ENCODE measurements around the gene RYR1.
"Not testable (repeated sequence)": the region's sequence is repeated elsewhere in the genome, so short reads cannot be mapped to it uniquely, and the experiment has no call there.

The RYR1 gene

DNA sequence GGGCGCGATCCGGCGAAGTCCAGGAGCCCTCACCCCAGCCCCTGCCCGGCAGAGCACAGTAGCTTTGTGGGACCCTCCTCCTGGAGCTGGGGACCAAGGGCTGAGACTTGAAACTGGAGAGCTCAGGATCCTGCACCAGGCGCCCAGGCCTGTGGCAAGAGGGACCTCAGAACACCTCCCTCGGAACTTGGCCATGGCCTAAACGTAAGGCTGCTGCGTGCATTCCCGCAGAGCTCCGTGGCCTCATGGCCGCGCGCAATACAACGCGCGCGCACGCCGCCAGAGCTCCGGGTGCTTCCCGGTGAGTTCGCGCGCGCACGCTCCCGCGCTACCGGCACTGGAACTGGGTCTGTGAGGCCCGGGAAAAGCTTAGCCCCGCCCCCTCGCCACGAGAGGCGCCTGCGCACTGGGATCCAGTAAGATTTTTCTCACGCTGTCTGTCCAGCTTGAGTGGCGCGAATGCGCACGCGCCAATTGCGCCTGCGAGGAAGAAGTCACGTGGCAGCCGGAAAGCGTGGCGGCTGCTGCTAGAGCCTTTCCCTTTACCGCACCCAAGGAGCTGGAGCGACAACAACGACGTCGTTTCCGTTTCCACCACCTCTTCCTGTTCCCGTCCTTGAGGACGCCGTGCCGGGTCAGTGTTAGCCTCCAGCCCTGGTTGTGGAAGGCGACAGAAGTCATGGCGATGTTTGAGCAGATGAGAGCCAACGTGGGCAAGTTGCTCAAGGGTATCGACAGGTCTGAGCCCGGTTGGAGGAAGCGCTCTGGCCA, 185.3 kb downstream of the RYR1 start, which contains the start of gene EIF3K:
TSS of gene EIF3K (plus strand) at position 599 of the 771 bp plus-strand sequence. CDS start at position 680, 81 bp downstream.
- TF ChIP-seq, protein P1, sequence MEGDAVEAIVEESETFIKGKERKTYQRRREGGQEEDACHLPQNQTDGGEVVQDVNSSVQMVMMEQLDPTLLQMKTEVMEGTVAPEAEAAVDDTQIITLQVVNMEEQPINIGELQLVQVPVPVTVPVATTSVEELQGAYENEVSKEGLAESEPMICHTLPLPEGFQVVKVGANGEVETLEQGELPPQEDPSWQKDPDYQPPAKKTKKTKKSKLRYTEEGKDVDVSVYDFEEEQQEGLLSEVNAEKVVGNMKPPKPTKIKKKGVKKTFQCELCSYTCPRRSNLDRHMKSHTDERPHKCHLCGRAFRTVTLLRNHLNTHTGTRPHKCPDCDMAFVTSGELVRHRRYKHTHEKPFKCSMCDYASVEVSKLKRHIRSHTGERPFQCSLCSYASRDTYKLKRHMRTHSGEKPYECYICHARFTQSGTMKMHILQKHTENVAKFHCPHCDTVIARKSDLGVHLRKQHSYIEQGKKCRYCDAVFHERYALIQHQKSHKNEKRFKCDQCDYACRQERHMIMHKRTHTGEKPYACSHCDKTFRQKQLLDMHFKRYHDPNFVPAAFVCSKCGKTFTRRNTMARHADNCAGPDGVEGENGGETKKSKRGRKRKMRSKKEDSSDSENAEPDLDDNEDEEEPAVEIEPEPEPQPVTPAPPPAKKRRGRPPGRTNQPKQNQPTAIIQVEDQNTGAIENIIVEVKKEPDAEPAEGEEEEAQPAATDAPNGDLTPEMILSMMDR (IDR thresholded peaks at IDR 0.05; ENCODE audit: low read length, missing control alignments) = no peak
- peak; percentile 99 for DNase-seq (ENCODE audit: low read depth)
- peak within 1 kb of the TSS; percentile 67 for H3K4me3 ChIP-seq (replicated peaks; ENCODE audit: low read depth, low read length)

DNA sequence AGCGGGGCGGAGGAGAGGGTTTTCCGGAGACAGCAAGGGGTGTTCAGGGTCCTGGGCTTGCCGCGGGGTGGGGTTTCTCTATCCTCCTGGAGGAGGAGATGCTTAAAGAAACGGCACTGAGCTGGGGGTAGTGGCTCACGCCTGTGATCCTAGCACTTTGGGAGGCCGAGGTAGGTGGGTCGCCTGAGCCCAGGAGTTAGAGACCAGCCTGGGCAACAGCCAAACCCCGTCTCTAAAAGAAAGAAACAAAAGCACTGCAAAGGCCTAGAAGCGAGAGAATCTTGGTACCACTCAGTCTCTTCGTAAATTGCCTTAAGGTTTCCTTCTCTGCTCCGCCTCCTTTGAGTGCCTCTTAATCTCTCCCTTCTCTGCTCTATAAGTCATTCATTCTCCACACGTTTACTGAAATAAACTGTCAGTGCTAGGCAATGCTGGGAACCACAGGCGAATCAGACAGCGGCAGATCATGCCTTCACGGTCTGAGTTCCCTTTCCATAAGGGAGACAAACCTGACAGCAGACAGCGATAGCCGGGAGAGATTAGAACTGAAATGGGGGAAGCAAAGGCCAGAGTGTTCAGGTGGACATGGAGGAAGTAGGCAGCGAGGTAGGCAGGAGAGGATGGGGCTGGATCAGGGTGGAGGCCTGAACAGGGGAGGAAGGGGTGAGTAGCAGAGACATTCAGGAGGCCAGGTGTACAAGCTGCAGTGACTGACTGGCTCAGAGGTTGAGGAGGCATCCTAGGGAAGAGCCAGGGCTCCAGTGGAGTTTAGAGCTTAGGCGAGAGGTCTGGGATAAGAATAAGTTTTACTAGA, 186.1 kb downstream of the RYR1 start:
- H3K4me3 ChIP-seq (replicated peaks; ENCODE audit: low read depth, low read length) = peak overlapping the region; percentile 67
- TF ChIP-seq, protein P1 (IDR thresholded peaks at IDR 0.05; ENCODE audit: low read length, missing control alignments) = no peak
- no peak for DNase-seq (ENCODE audit: low read depth)

DNA sequence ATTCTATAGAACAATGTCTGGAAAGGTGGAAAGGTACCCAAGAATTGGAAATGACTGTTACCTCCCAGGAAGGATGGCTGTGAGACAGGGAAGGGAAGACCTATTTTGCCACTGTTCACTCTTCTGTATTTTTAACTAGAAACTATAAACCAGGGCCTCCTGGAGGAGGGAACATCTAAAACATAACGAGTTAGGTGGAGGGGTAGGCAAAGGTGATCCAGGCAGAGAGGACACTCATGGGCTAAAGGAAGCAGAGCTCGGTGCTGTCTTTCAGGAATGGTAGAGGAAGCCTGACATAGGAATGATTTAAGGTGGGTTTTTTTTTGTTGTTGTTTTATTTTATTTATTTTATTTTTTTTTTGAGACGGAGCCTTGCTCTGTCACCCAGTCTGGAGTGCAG, 191.3 kb downstream of the RYR1 start:
- no peak for DNase-seq (ENCODE audit: low read depth)
- H3K4me3 ChIP-seq (replicated peaks; ENCODE audit: low read depth, low read length) = no peak overlapping the region
- TF ChIP-seq, protein P1 (IDR thresholded peaks at IDR 0.05; ENCODE audit: low read length, missing control alignments) = no peak

DNA sequence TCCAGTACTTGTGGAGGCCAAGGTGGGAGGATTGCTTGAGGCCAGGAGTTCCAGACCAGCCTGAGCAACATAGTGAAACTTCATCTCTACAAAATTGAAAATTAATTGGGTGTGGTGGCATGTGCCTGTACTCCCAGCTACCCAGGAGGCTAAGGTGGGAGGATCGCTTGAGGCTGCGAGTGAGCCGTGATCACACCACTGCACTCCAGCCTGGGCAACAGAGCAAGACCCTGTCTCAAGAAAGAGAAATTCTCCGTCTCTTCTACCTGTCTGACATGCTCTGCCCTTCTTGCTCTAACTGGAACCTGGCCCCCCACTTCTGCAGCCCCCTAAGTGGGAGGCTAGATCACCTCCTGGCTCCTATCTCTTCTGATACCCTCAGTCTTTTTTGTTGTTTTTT, 192.9 kb downstream of the RYR1 start:
- H3K4me3 ChIP-seq (replicated peaks; ENCODE audit: low read depth, low read length) = no peak overlapping the region
- no peak for DNase-seq (ENCODE audit: low read depth)
- TF ChIP-seq, protein P1 (IDR thresholded peaks at IDR 0.05; ENCODE audit: low read length, missing control alignments) = no peak

DNA sequence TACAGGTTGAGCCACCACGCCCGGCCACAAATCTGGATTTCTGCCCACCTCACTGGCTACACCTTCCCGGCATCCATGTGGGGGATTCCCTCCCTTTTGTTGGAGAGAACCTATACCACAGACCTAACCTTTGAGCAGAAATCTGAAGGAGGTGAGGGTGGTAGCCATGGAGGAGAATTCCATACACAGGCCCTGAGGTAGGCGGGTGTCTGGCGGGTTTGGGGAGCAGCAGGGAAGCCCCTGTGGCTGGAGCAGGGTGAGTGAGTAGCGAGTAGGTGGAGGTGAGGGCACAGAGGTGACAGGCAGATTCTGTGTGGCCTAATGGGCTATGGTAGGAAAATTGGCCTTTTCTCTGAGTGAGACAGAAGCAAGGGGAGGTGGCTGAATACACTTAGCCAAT, 196.1 kb downstream of the RYR1 start:
- TF ChIP-seq, protein P1 (IDR thresholded peaks at IDR 0.05; ENCODE audit: low read length, missing control alignments) = no peak
- no peak for DNase-seq (ENCODE audit: low read depth)
- H3K4me3 ChIP-seq (replicated peaks; ENCODE audit: low read depth, low read length) = no peak overlapping the region

DNA sequence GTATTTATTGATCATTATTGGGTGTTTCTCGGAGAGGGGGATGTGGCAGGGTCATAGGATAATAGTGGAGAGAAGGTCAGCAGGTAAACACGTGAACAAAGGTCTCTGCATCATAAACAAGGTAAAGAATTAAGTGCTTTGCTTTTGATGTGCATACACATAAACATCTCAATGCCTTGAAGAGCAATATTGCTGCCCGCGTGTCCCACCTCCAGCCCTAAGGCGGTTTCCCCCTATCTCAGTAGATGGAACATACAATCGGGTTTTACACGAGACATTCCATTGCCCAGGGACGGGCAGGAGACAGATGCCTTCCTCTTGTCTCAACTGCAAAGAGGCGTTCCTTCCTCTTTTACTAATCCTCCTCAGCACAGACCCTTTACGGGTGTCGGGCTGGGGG, 197.8 kb downstream of the RYR1 start:
- not testable (repeated sequence) for DNase-seq (ENCODE audit: low read depth); H3K4me3 ChIP-seq (replicated peaks; ENCODE audit: low read depth, low read length)

DNA sequence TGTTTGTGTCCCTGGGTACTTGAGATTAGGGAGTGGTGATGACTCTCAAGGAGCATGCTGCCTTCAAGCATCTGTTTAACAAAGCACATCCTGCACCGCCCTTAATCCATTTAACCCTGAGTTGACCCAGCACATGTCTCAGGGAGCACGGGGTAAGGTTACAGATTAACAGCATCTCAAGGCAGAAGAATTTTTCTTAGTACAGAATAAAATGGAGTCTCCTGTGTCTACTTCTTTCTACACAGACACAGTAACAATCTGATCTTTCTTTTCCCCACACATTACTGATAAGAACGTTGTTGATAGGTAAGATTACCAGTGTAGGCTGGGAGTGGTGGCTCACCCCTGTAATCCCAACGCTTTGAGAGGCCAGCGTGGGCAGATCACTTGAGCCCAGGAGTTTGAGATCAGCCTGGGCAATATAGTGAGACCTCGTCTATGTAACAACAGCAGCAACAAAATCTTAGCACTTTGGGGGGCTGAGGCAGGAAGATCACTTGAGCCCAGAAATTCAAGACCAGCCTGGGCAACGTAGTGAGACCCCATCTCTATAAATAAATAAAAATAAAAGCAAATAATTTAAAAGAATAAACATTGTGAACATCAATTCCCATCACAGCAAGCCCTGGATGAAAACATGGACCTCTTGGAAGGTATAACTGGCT, 198.5 kb downstream of the RYR1 start:
- H3K4me3 ChIP-seq (replicated peaks; ENCODE audit: low read depth, low read length); DNase-seq (ENCODE audit: low read depth): not testable (repeated sequence)
